Mucosa of gallbladder (tissue), 1 donor: Measurements from ENCODE around the gene RHBDL3. TPM values are rescaled to one million over a fixed set of nuclear protein-coding genes. Genes with fewer than 3 reads are reported as not detected.
"Not testable (repeated sequence)": the region's sequence is repeated elsewhere in the genome, so short reads cannot be mapped to it uniquely, and the experiment has no call there.

ENCODE experiments used
- DNase-seq: peaks from one replicate; pipeline ENCODE4 v3.0.0-alpha.2; 2020; ENCODE audit warnings: low spot score
- total RNA-seq: library from RNA; stranded (reverse); gene quantifications from one replicate; pipeline ENCODE4 v1.2.1, GENCODE V29; 2021
- donor health status: DM: no; HTN: no; CAD: no.

The RHBDL3 gene
- total RNA-seq, 1 donor from 2014 or later = 0.40 TPM

- no peak for DNase-seq
Observed at GRCh38 chr17:32323811-32324491, 58.3 kb downstream of the RHBDL3 start.

GRCh38 chr17:32327911-32328310, 62.3 kb downstream of the RHBDL3 start:
- DNase-seq = no peak

GRCh38 chr17:32330147-32330546, 64.5 kb downstream of the RHBDL3 start:
- no peak for DNase-seq

- no peak for DNase-seq
Observed at GRCh38 chr17:32331243-32332040, 65.8 kb downstream of the RHBDL3 start.

GRCh38 chr17:32333187-32333586, 67.6 kb downstream of the RHBDL3 start:
- no peak for DNase-seq

- DNase-seq = no peak
Observed at GRCh38 chr17:32335046-32335445, 69.4 kb downstream of the RHBDL3 start.

- no peak for DNase-seq
Observed at GRCh38 chr17:32335687-32336086, 70.1 kb downstream of the RHBDL3 start.

GRCh38 chr17:32341141-32341856, 75.7 kb downstream of the RHBDL3 start:
- DNase-seq = no peak

- DNase-seq = peak; percentile 75
Observed at GRCh38 chr17:32341857-32342602, 76.4 kb downstream of the RHBDL3 start, which contains the start of gene C17orf75. Gene C17orf75 (minus strand): TSS chr17:32342173. CDS start chr17:32342139, 34 bp downstream.

- DNase-seq = no peak
Observed at GRCh38 chr17:32342603-32343325, 77.1 kb downstream of the RHBDL3 start.

GRCh38 chr17:32345951-32346600, 80.4 kb downstream of the RHBDL3 start:
- DNase-seq = no peak

GRCh38 chr17:32348483-32348800, 82.8 kb downstream of the RHBDL3 start:
- DNase-seq = peak; percentile 24

GRCh38 chr17:32349503-32349853, 83.8 kb downstream of the RHBDL3 start:
- no peak for DNase-seq

GRCh38 chr17:32349854-32350665, 84.4 kb downstream of the RHBDL3 start, which contains the start of gene ZNF207:
Gene ZNF207 (plus strand): TSS chr17:32350157. CDS start chr17:32350286, 129 bp downstream.
- DNase-seq = peak; percentile 96

- peak; percentile 38 for DNase-seq
Observed at GRCh38 chr17:32350666-32351418, 85.2 kb downstream of the RHBDL3 start.

- DNase-seq = not testable (repeated sequence)
Observed at GRCh38 chr17:32352734-32353133, 87.1 kb downstream of the RHBDL3 start.

GRCh38 chr17:32355649-32356377, 90.2 kb downstream of the RHBDL3 start:
- DNase-seq = no peak

- DNase-seq = no peak
Observed at GRCh38 chr17:32356378-32356743, 90.7 kb downstream of the RHBDL3 start.
